Measurements from ENCODE around the gene LPCAT3. TPM values are rescaled to one million over a fixed set of nuclear protein-coding genes. Genes with fewer than 3 reads are reported as not detected.
"Not testable (repeated sequence)": the region's sequence is repeated elsewhere in the genome, so short reads cannot be mapped to it uniquely, and the experiment has no call there.

Gene LPCAT3
- total RNA-seq, 4 donors from 2014 or later, result 27.5 to 46.3 (median 32.7) TPM

DNA sequence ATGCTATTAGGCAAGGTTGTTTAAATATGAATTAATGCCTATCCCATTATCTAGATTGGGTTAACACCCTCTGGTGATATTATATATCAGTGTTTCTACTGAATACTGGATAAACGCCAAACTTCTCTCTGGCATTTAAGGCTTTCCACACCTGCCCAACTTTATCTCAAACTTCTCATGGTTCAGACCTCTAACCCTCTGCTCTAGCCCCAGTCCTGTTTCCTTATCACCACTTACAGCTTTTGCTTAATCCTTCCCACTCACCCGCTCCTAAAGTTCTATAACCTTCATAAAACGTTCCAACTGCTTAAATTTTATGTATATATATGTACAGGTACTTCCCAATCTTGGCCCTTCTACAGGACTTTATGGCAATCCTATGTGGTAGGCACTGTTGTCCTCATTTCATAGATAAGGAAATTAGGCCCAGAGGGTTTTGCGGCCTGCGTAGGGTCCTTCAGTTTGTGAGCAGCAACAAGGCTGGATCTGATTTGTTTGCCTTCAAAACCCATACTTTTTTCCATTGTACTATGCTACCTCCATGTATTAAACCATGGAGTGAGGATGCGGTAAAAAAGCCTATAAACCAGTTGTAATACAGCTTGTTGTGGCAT, 1.2 kb downstream of the LPCAT3 start:
- WGBS, 2 donors, result 57 to 59% methylated on average over 6 of the region's 6 CpGs
- intact Hi-C loops (cut with DNase I), result no loop called here
- DNase-seq, result no peak
- H3K9me3 ChIP-seq, result no peaks in the 10 kb centered on the region
- peak overlapping the region in 3 of 4 donors; percentile 58 to 98 (median 80) for H3K4me3 ChIP-seq
- H3K27me3 ChIP-seq, result no peaks in the 10 kb centered on the region
- no peak for TF ChIP-seq POLR2A (IDR thresholded peaks at IDR 0.05)
- TF ChIP-seq, protein P1, sequence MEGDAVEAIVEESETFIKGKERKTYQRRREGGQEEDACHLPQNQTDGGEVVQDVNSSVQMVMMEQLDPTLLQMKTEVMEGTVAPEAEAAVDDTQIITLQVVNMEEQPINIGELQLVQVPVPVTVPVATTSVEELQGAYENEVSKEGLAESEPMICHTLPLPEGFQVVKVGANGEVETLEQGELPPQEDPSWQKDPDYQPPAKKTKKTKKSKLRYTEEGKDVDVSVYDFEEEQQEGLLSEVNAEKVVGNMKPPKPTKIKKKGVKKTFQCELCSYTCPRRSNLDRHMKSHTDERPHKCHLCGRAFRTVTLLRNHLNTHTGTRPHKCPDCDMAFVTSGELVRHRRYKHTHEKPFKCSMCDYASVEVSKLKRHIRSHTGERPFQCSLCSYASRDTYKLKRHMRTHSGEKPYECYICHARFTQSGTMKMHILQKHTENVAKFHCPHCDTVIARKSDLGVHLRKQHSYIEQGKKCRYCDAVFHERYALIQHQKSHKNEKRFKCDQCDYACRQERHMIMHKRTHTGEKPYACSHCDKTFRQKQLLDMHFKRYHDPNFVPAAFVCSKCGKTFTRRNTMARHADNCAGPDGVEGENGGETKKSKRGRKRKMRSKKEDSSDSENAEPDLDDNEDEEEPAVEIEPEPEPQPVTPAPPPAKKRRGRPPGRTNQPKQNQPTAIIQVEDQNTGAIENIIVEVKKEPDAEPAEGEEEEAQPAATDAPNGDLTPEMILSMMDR (IDR thresholded peaks at IDR 0.05), result no peak
- peaks cover 18 to 38% (median 21%) of the 10 kb centered on the region in 3 donors for H3K4me1 ChIP-seq
- peak overlapping the region in 3 of 4 donors; percentile 89 to 90 (median 89) for H3K27ac ChIP-seq
- peaks cover 0 to 25% (median 0%) of the 10 kb centered on the region in 3 donors for H3K36me3 ChIP-seq

DNA sequence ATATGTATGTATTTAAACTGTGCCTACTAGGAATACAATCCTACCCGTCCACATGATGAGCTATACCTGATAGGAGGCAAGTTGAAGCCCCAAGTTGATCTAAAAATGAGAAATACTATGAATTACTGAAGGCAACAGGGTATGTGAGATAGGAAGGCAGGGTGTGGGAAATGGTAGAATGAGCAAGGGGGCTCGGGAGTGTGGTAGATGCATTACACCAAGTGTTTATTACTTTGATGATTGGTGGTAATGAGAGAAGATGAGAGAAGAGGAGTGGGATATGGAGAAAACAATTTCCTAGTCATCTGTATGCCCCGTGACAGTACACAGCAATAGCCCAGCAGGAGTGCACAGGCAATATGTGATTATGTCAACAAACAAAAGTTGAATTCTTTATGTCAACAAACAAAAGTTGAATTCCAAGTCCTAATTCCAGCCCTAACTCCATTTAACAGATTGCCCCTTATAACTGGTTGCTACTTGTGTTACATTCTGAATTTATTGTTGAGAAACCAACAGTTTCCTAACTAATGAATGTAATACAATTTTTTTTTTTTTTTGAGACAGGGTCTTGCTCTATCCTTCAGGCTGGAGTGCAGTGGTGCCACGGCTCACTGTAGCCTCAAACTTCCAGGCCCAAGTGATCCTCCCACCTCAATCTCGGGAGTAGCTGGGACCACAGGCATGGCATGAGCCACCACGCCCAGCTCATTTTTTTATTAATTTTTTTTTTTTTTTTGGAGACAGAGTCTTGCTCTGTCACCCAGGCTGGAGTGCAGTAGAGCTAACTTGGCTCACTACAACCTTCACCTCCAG, 2.5 kb downstream of the LPCAT3 start:
- intact Hi-C loops (cut with DNase I), result no loop called here
- no peaks in the 10 kb centered on the region for H3K27me3 ChIP-seq
- H3K27ac ChIP-seq, result no peak overlapping the region
- H3K36me3 ChIP-seq, result peaks cover 0 to 30% (median 0%) of the 10 kb centered on the region in 3 donors
- no peak for DNase-seq
- WGBS, 2 donors, result 69 to 78% methylated on average over 6 of the region's 6 CpGs
- no peaks in the 10 kb centered on the region for H3K9me3 ChIP-seq
- H3K4me1 ChIP-seq, result peaks cover 18 to 38% (median 21%) of the 10 kb centered on the region in 3 donors
- TF ChIP-seq, protein P1 (IDR thresholded peaks at IDR 0.05), result no peak
- no peak for TF ChIP-seq POLR2A (IDR thresholded peaks at IDR 0.05)
- no peak overlapping the region for H3K4me3 ChIP-seq

DNA sequence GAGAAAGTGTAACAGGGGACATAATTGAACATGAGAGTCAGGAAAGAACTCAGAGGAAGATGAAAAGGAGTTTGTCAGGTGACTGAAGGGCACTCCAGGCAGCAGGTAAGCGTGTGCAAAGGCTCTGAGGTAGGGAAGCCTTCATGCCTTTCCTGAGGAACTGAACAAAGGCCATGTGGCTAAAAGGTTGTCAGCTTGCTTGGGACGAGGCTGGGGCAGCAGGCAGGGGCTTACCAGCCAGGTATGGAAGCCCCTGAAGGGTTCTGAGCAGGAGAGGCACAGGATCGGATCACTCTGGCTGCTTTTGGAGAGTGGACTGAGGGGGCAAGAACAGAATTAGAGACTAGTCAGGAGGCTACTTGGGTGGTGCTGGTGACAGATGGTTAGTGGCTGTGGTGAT, 5.2 kb downstream of the LPCAT3 start:
- Histone ChIP-seq H3K4me1 (peaks cover 16 to 28% (median 18%) of the 10 kb centered on the region in 3 donors), H3K4me3 (no peak overlapping the region), H3K27ac (no peak overlapping the region), H3K36me3 (peaks cover 0 to 48% (median 0%) of the 10 kb centered on the region in 3 donors), H3K9me3 (no peaks in the 10 kb centered on the region), H3K27me3 (no peaks in the 10 kb centered on the region)
- 87 to 93% methylated on average over 3 of the region's 3 CpGs for WGBS, 2 donors
- DNase-seq, result no peak
- intact Hi-C loops (cut with DNase I), result no loop called here
- TF ChIP-seq, protein P1 (IDR thresholded peaks at IDR 0.05), result no peak
- no peak for TF ChIP-seq POLR2A (IDR thresholded peaks at IDR 0.05)

DNA sequence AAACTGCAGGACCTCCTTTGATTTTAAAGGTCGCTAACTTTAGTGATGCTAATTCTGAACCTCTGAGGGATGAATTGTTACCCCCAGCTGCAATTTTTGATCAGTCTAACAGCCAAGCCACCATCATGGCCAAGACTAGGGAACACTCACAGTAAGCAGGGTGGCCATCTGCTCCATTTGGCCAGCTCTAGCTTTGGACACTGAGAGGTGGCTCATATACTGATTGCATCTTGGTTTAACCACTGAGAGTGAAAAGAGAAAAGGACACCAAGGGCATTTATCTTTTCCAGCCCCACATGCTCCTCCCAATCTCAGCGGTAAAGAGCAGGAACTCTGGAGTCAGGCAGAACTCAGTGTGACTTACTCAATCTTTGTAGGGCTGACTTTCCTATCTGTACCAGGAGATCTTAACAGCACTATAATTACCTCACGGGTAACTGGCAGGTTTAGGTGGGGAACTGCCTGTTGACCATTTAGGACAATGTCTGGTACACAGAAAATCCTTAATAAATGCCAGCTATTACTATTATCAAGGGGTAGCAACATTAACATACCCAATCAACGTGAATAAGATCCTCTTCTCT, 6.2 kb downstream of the LPCAT3 start:
- DNase-seq, result no peak
- Histone ChIP-seq H3K4me1 (peaks cover 11 to 25% (median 11%) of the 10 kb centered on the region in 3 donors), H3K9me3 (no peaks in the 10 kb centered on the region), H3K36me3 (peaks cover 0 to 48% (median 0%) of the 10 kb centered on the region in 3 donors), H3K27me3 (no peaks in the 10 kb centered on the region), H3K27ac (no peak overlapping the region), H3K4me3 (no peak overlapping the region)
- TF ChIP-seq POLR2A (IDR thresholded peaks at IDR 0.05), result no peak
- TF ChIP-seq, protein P1 (IDR thresholded peaks at IDR 0.05), result no peak
- 91 to 92% methylated on average over 3 to 4 of the region's 4 CpGs for WGBS, 2 donors
- intact Hi-C loops (cut with DNase I), result no loop called here

DNA sequence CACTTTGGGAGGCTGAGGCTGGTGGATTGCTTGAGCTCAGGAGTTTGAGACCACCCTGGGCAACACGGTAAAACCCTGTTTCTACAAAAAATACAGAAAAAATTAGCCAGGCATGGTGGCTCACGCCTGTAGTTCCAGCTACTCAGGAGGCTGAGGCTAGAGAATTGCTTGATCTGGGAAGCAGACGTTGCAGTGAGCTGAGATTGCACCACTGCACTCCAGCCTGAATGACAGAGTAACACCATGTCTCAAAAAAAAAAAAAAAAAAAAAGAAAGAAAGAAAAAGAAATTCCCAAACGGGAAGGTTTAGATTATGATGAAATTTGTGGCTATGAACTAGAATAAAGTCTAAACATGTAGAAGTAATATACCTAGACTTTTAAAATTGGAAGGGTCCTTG, 6.9 kb downstream of the LPCAT3 start:
- H3K4me3 ChIP-seq; H3K27ac ChIP-seq; DNase-seq; H3K27me3 ChIP-seq; intact Hi-C loops (cut with DNase I); H3K9me3 ChIP-seq: not testable (repeated sequence)
- H3K36me3 ChIP-seq, result peaks cover 0 to 48% (median 0%) of the 10 kb centered on the region in 3 donors
- peaks cover 4 to 18% (median 5%) of the 10 kb centered on the region in 3 donors for H3K4me1 ChIP-seq
- 73 to 74% methylated on average over 3 to 4 of the region's 4 CpGs for WGBS, 2 donors
